Measurements from ENCODE around the gene AHDC1. TPM values are rescaled to one million over a fixed set of nuclear protein-coding genes. Genes with fewer than 3 reads are reported as not detected.

AHDC1 gene
- total and polyA plus RNA-seq, 2 experiments from 2014 or later = 3.9 to 5.3 TPM

DNA sequence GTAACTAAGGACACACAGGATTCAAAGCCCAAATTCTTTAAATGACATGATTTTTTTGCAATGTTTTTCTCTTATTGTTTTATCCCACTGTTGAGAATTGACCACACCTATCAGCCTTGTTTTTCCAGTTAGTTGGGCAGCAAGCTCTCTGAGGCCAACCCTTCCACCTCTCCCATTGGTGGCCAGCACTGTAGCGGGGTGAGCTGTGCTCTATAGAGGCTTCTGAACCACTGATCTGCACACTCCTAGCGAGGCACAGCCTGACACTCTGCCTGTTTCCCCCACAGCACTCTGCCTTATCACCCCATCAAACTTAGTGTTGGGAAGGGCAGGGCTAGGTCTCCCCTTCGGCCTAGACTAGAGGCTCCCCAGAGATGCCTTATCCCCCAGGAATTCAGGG, 19.5 kb downstream of the AHDC1 start:
- H3K4me2 ChIP-seq (ENCODE audit: unreplicated experiment) = no peak overlapping the region
- no peak overlapping the region for H2AFZ ChIP-seq
- H3K4me3 ChIP-seq = no peak overlapping the region
- H3K9me3 ChIP-seq (ENCODE audit: low read depth) = no peaks in the 10 kb centered on the region
- no peak for DNase-seq
- H4K20me1 ChIP-seq (ENCODE audit: insufficient read depth) = peaks cover 18% of the 10 kb centered on the region; the same call in 1 of the 2 replicates
- peaks cover 100% of the 10 kb centered on the region for H3K79me2 ChIP-seq (ENCODE audit: insufficient read depth)
- no peak overlapping the region for H3K27ac ChIP-seq
- no peaks in the 10 kb centered on the region for H3K36me3 ChIP-seq (ENCODE audit: low read depth)
- in situ Hi-C loops (cut with MboI) = no loop called here
- peaks cover 24% of the 10 kb centered on the region for H3K4me1 ChIP-seq (ENCODE audit: insufficient read depth)
- H3K27me3 ChIP-seq (replicated peaks; ENCODE audit: insufficient read depth) = no peaks in the 10 kb centered on the region
- no peak overlapping the region for H3K9ac ChIP-seq
- 83 to 85% methylated on average over 3 of the region's 3 CpGs for WGBS, 2 experiments (ENCODE audit: low coverage in 1 of 2, low lambda C conversion rate in 2 of 2, missing lambda C conversion rate in 2 of 2)
- TF ChIP-seq EZH2 (IDR thresholded peaks at IDR 0.05; ENCODE audit: insufficient read depth, poor library complexity, severe bottlenecking) = no peak
- TF ChIP-seq EZH2phosphoT487 (IDR thresholded peaks at IDR 0.05; ENCODE audit: insufficient read depth, low read depth) = no peak
- H3F3A ChIP-seq (ENCODE audit: insufficient read depth) = peaks cover 4% of the 10 kb centered on the region; the same call in 1 of the 2 replicates
- H3K9me2 ChIP-seq (ENCODE audit: insufficient read depth) = no peaks in the 10 kb centered on the region

DNA sequence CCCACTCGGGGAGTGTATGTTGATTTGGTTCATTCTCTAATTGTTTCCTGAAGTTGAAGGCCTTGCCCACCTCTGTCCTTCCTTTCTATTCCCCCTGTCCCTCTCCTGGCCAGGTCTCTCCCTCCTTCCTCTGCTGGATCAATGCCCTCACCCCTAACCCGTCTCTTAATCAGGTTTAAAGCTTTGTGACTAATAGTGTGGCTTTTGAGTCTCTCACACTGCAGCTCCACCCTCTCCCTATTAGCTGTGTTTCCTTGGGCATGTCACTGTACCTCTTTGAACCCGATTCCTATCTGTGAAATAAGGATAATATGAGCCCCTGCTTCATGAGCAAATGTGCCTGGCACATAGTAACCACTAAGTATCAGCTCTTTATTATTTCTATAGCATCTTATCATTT, 20.5 kb downstream of the AHDC1 start:
- no peaks in the 10 kb centered on the region for H3F3A ChIP-seq (ENCODE audit: insufficient read depth)
- peaks cover 14% of the 10 kb centered on the region for H3K4me1 ChIP-seq (ENCODE audit: insufficient read depth)
- H4K20me1 ChIP-seq (ENCODE audit: insufficient read depth) = peaks cover 18% of the 10 kb centered on the region; the same call in 1 of the 2 replicates
- H2AFZ ChIP-seq = no peak overlapping the region
- H3K9ac ChIP-seq = no peak overlapping the region
- TF ChIP-seq EZH2 (IDR thresholded peaks at IDR 0.05; ENCODE audit: insufficient read depth, poor library complexity, severe bottlenecking) = no peak
- no peak for TF ChIP-seq EZH2phosphoT487 (IDR thresholded peaks at IDR 0.05; ENCODE audit: insufficient read depth, low read depth)
- 53 to 56% methylated on average over 3 of the region's 3 CpGs for WGBS, 2 experiments (ENCODE audit: low coverage in 1 of 2, low lambda C conversion rate in 2 of 2, missing lambda C conversion rate in 2 of 2)
- H3K9me2 ChIP-seq (ENCODE audit: insufficient read depth) = no peaks in the 10 kb centered on the region
- no peaks in the 10 kb centered on the region for H3K27me3 ChIP-seq (replicated peaks; ENCODE audit: insufficient read depth)
- no peak overlapping the region for H3K4me2 ChIP-seq (ENCODE audit: unreplicated experiment)
- H3K9me3 ChIP-seq (ENCODE audit: low read depth) = no peaks in the 10 kb centered on the region
- no peak for DNase-seq
- no peaks in the 10 kb centered on the region for H3K36me3 ChIP-seq (ENCODE audit: low read depth)
- H3K4me3 ChIP-seq = no peak overlapping the region
- in situ Hi-C loops (cut with MboI) = no loop called here
- peaks cover 100% of the 10 kb centered on the region for H3K79me2 ChIP-seq (ENCODE audit: insufficient read depth)
- no peak overlapping the region for H3K27ac ChIP-seq

DNA sequence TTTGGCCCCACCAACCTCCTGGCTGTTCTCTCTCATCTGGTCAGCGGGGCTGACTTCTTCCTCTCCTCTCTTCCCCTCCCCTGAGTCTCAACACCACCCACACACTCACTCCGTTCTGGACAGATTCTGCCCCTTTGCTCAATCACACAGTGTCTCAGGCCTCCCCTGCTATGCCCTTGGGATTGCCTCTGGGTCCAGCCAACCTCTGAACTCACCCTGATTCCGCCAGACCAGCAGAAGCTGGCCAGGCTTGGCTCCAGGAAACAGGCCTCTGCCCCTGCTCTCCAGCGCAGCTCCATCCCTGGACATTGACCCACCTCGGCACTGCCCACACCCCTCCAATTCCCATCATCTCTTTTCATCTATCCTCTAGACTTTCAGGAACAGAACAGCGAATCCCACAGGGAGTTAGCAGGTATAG, 22.1 kb downstream of the AHDC1 start:
- Histone ChIP-seq H4K20me1 (ENCODE audit: insufficient read depth) (peaks cover 18% of the 10 kb centered on the region; the same call in 1 of the 2 replicates), H3K36me3 (ENCODE audit: low read depth) (no peaks in the 10 kb centered on the region), H3K27me3 (replicated peaks; ENCODE audit: insufficient read depth) (no peaks in the 10 kb centered on the region), H3K4me1 (ENCODE audit: insufficient read depth) (peaks cover 22% of the 10 kb centered on the region), H3K79me2 (ENCODE audit: insufficient read depth) (peaks cover 100% of the 10 kb centered on the region), H2AFZ (no peak overlapping the region), H3K9me3 (ENCODE audit: low read depth) (no peaks in the 10 kb centered on the region), H3K27ac (no peak overlapping the region), H3K4me3 (no peak overlapping the region), H3K9me2 (ENCODE audit: insufficient read depth) (no peaks in the 10 kb centered on the region), H3K9ac (no peak overlapping the region), H3F3A (ENCODE audit: insufficient read depth) (no peaks in the 10 kb centered on the region), H3K4me2 (ENCODE audit: unreplicated experiment) (no peak overlapping the region)
- DNase-seq = no peak
- no peak for TF ChIP-seq EZH2 (IDR thresholded peaks at IDR 0.05; ENCODE audit: insufficient read depth, poor library complexity, severe bottlenecking)
- TF ChIP-seq EZH2phosphoT487 (IDR thresholded peaks at IDR 0.05; ENCODE audit: insufficient read depth, low read depth) = no peak
- WGBS, 2 experiments (ENCODE audit: low coverage in 1 of 2, low lambda C conversion rate in 2 of 2, missing lambda C conversion rate in 2 of 2) = 70 to 73% methylated on average over 5 to 6 of the region's 6 CpGs
- in situ Hi-C loops (cut with MboI) = no loop called here

DNA sequence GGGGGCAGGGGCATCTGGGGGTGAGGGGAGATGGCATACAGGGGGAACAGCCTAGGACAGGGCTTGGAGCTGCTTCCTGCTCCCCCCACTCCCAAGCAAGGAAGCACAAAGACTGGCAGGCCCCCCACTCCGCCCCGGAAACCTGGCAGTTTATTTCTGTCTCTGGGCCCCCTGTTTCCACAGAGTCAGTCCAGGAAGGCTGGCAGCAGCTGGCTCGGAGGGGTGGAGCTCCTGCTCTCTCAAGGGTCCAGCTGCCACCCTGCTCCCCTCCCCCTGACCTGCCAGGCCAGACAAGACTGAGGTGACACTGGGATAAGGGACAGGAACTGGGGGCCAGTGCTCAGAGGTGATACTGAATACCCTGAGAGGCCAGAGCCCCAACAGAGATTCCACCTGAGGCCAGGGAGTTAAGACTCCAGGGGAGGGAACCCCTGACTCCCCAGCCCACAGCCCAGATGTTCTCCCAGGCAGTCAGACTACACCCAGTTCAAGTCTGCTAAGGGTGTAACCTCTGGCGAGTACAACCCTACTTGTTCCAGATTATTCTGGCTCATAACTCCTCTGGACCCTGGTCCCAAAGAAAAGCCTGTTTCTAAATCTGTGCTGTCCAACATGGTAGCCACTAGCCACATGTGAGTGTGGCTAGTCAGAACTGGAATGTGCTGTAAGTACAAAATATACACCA, 26.3 kb downstream of the AHDC1 start:
- in situ Hi-C loops (cut with MboI) = no loop called here
- no peaks in the 10 kb centered on the region for H3K36me3 ChIP-seq (ENCODE audit: low read depth)
- H3K9me3 ChIP-seq (ENCODE audit: low read depth) = no peaks in the 10 kb centered on the region

More for the DNA sequence above, 26.3 kb downstream of the AHDC1 start:
- Histone ChIP-seq H3K27ac (no peak overlapping the region), H3K4me1 (ENCODE audit: insufficient read depth) (peaks cover 51% of the 10 kb centered on the region), H3K4me2 (ENCODE audit: unreplicated experiment) (no peak overlapping the region), H3K79me2 (ENCODE audit: insufficient read depth) (peaks cover 93% of the 10 kb centered on the region), H3F3A (ENCODE audit: insufficient read depth) (peaks cover 16% of the 10 kb centered on the region), H3K27me3 (replicated peaks; ENCODE audit: insufficient read depth) (no peaks in the 10 kb centered on the region), H2AFZ (no peak overlapping the region), H3K4me3 (no peak overlapping the region), H4K20me1 (ENCODE audit: insufficient read depth) (peaks cover 8% of the 10 kb centered on the region; the same call in 1 of the 2 replicates), H3K9me2 (ENCODE audit: insufficient read depth) (no peaks in the 10 kb centered on the region), H3K9ac (no peak overlapping the region)
- 47 to 54% methylated on average over 4 of the region's 4 CpGs for WGBS, 2 experiments (ENCODE audit: low coverage in 1 of 2, low lambda C conversion rate in 2 of 2, missing lambda C conversion rate in 2 of 2)
- DNase-seq = no peak
- no peak for TF ChIP-seq EZH2phosphoT487 (IDR thresholded peaks at IDR 0.05; ENCODE audit: insufficient read depth, low read depth)
- no peak for TF ChIP-seq EZH2 (IDR thresholded peaks at IDR 0.05; ENCODE audit: insufficient read depth, poor library complexity, severe bottlenecking)
